Measurements from ENCODE around the gene APRT. TPM values are rescaled to one million over a fixed set of nuclear protein-coding genes. Genes with fewer than 3 reads are reported as not detected.

Gene APRT
- total RNA-seq, 2 donors from 2014 or later = 200 to 230 TPM

DNA sequence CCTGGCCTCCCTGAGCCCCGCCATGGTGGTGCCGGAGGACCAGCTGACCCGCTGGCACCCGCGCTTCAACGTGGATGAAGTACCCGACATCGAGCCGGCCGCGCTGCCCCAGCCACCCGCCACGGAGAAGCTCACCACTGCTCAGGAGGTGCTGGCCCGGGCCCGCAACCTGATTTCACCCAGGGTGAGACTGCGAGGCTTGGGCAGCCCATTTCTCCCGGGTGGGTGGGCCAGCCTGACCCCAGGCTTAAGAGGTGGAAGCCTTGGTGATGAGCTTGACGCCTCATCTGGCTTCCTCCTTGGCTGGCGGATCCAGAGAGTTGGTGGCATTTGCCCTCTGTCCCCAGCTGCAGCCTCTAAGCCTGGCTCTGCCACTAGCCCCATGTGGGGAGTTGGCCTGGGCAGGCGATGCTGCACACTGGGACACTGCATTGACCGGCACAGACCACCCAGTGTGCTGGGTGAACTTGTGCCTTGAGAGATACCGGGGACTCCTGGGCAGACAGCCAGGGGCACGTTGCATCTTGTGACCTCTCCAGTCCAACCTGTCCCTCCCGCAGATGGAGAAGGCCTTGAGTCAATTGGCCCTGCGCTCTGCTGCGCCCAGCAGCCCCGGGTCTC, 5.1 kb downstream of the APRT start:
- no peak overlapping the region for H3K9ac ChIP-seq (ENCODE audit: extremely low read depth, low read length, poor library complexity, severe bottlenecking)

GRCh38 chr16:88805887-88806393, 5.8 kb downstream of the APRT start:
- Histone ChIP-seq H3K27me3 (ENCODE audit: control insufficient read depth, insufficient read depth, low read length, poor library complexity, severe bottlenecking) (no peaks in the 10 kb centered on the region), H3K4me3 (ENCODE audit: low read length) (no peak overlapping the region), H3K4me1 (ENCODE audit: control insufficient read depth, insufficient read depth, low read length) (peaks cover 11% of the 10 kb centered on the region), H3K9ac (ENCODE audit: extremely low read depth, low read length, poor library complexity, severe bottlenecking) (no peak overlapping the region), H3K36me3 (ENCODE audit: control insufficient read depth, insufficient read depth, low read length) (peaks cover 28% of the 10 kb centered on the region), H3K9me3 (ENCODE audit: control insufficient read depth, low read length) (no peaks in the 10 kb centered on the region), H3K27ac (ENCODE audit: low read depth, low read length) (no peak overlapping the region)
- no peak for DNase-seq
- TF ChIP-seq, protein P1, sequence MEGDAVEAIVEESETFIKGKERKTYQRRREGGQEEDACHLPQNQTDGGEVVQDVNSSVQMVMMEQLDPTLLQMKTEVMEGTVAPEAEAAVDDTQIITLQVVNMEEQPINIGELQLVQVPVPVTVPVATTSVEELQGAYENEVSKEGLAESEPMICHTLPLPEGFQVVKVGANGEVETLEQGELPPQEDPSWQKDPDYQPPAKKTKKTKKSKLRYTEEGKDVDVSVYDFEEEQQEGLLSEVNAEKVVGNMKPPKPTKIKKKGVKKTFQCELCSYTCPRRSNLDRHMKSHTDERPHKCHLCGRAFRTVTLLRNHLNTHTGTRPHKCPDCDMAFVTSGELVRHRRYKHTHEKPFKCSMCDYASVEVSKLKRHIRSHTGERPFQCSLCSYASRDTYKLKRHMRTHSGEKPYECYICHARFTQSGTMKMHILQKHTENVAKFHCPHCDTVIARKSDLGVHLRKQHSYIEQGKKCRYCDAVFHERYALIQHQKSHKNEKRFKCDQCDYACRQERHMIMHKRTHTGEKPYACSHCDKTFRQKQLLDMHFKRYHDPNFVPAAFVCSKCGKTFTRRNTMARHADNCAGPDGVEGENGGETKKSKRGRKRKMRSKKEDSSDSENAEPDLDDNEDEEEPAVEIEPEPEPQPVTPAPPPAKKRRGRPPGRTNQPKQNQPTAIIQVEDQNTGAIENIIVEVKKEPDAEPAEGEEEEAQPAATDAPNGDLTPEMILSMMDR (conservative IDR thresholded peaks at IDR 0.05) = no peak
- 95% methylated on average over 14 to 21 of the region's 21 CpGs for WGBS, 2 experiments (ENCODE audit: insufficient coverage in 1 of 2, insufficient read length in 1 of 2)
- Mint-ChIP-seq H3K27me3 (ENCODE audit: insufficient read depth) (no peaks in the 10 kb centered on the region), H3K4me1 (no peaks in the 10 kb centered on the region), H3K9me3 (no peaks in the 10 kb centered on the region), H3K27ac (no peak overlapping the region), H3K36me3 (ENCODE audit: low read depth) (peaks cover 29% of the 10 kb centered on the region), H3K4me3 (no peak overlapping the region)

More for the DNA sequence above, 5.1 kb downstream of the APRT start:
- Histone ChIP-seq H3K27me3 (ENCODE audit: control insufficient read depth, insufficient read depth, low read length, poor library complexity, severe bottlenecking) (no peaks in the 10 kb centered on the region), H3K4me3 (ENCODE audit: low read length) (no peak overlapping the region), H3K9me3 (ENCODE audit: control insufficient read depth, low read length) (no peaks in the 10 kb centered on the region), H3K27ac (ENCODE audit: low read depth, low read length) (no peak overlapping the region), H3K36me3 (ENCODE audit: control insufficient read depth, insufficient read depth, low read length) (peaks cover 28% of the 10 kb centered on the region), H3K4me1 (ENCODE audit: control insufficient read depth, insufficient read depth, low read length) (peaks cover 11% of the 10 kb centered on the region)
- whole genome bisulfite sequencing, 2 experiments (ENCODE audit: insufficient coverage in 1 of 2, insufficient read length in 1 of 2) = 97 to 98% methylated on average over 13 to 27 of the region's 27 CpGs
- H3K36me3 Mint-ChIP-seq (ENCODE audit: low read depth) = peaks cover 27% of the 10 kb centered on the region
- H3K27me3 Mint-ChIP-seq (ENCODE audit: insufficient read depth) = no peaks in the 10 kb centered on the region
- DNase-seq = no peak
- TF ChIP-seq, protein P1 (conservative IDR thresholded peaks at IDR 0.05) = no peak
- no peak overlapping the region for H3K4me3 Mint-ChIP-seq
- no peak overlapping the region for H3K27ac Mint-ChIP-seq
- H3K4me1 Mint-ChIP-seq = no peaks in the 10 kb centered on the region
- no peaks in the 10 kb centered on the region for H3K9me3 Mint-ChIP-seq

- no peak overlapping the region for H3K9ac ChIP-seq (ENCODE audit: extremely low read depth, low read length, poor library complexity, severe bottlenecking)
- no peaks in the 10 kb centered on the region for H3K9me3 ChIP-seq (ENCODE audit: control insufficient read depth, low read length)
- 91 to 97% methylated on average over 4 to 22 of the region's 22 CpGs for WGBS, 2 experiments (ENCODE audit: insufficient coverage in 1 of 2, insufficient read length in 1 of 2)
- peaks cover 5% of the 10 kb centered on the region for H3K4me1 ChIP-seq (ENCODE audit: control insufficient read depth, insufficient read depth, low read length)
- H3K27me3 ChIP-seq (ENCODE audit: control insufficient read depth, insufficient read depth, low read length, poor library complexity, severe bottlenecking) = no peaks in the 10 kb centered on the region
- no peak overlapping the region for H3K27ac Mint-ChIP-seq
- peaks cover 3% of the 10 kb centered on the region for H3K27me3 Mint-ChIP-seq (ENCODE audit: insufficient read depth)
- DNase-seq = no peak
- no peaks in the 10 kb centered on the region for H3K4me1 Mint-ChIP-seq
- TF ChIP-seq, protein P1 (conservative IDR thresholded peaks at IDR 0.05) = no peak
- H3K36me3 ChIP-seq (ENCODE audit: control insufficient read depth, insufficient read depth, low read length) = peaks cover 27% of the 10 kb centered on the region
- no peaks in the 10 kb centered on the region for H3K9me3 Mint-ChIP-seq
- no peak overlapping the region for H3K4me3 ChIP-seq (ENCODE audit: low read length)
- peak overlapping the region; percentile 74 for H3K4me3 Mint-ChIP-seq
- no peak overlapping the region for H3K27ac ChIP-seq (ENCODE audit: low read depth, low read length)
- peaks cover 29% of the 10 kb centered on the region for H3K36me3 Mint-ChIP-seq (ENCODE audit: low read depth)
Observed at GRCh38 chr16:88805340-88805715, 6.4 kb downstream of the APRT start.

Data from endodermal cell (in vitro differentiated cells).